SW 1271 (cell line): ENCODE measurements around the gene ATRAID.

Experiments used
- DNase-seq, 2 experiments: peaks; one replicate each; lab custom pipeline; 2025; lab: John Stamatoyannopoulos, UW

Gene ATRAID

DNA sequence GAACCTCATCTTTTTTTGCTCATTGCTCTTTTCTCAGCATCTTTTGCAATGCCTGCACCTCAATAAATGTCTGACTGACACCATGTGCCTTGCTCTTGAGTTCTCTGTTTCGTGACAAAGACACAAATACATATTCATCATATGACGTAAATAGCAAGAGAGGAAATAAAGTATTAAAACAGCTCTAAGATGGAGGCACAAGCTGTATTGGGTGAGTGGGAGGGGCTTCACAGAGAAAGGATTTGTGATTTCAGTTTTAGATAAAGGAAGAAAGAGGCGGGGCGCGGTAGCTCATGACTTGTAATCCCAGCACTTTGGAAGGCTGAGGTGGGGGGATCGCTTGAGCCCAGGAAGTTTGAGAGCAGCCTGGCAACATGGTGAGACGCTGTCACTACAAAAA, 8.2 kb downstream of the ATRAID start:
- DNase-seq: no peak

DNA sequence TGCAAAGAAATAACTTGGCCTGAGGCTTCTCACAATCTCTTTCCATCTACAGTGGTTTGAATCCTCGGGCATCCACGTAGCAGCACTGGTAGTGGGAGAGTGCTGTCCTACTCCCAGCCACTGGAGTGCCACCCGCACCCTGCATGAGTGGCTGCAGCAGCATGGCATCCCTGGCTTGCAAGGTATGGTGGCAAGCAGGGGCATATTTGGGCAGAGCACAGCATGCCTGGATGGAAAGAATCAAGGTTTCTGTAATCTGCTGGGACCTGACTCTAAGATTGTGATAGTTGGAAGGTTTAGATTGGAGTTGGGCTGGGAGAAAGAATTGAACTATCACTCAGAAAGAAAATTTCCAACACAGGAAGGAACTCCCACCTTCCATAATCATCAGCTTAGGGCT, 9.3 kb downstream of the ATRAID start:
- DNase-seq: no peak

DNA sequence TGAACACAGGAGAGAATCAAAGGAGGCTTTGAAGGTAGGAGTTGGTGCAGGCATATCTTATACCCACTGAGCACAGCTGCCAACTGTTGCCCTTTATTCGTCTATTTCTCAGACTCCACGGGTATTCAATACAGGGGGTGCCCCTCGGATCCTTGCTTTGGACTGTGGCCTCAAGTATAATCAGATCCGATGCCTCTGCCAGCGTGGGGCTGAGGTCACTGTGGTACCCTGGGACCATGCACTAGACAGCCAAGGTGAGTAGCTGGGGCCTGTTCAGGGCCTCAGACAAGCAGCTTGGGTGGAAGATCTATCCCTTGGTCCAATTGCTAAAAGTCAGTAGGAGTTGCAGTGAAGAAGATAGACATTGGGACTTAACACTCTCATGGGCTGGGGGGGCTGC, 10.6 kb downstream of the ATRAID start:
- no peak for DNase-seq

DNA sequence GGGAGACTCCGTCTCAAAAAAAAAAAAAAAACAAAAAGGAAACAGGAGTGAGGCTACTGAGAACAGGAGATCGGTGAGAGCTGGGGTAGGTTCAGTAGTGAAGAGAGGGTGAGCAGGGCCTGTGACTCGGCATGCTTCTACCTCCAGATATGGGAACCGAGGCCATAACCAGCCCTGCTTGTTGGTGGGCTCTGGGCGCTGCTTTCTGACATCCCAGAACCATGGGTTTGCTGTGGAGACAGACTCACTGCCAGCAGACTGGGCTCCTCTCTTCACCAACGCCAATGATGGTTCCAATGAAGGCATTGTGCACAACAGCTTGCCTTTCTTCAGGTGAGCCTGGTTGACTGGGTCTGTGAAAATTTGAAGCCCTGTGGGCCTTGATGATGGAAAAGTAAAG, 11.6 kb downstream of the ATRAID start:
- no peak for DNase-seq

DNA sequence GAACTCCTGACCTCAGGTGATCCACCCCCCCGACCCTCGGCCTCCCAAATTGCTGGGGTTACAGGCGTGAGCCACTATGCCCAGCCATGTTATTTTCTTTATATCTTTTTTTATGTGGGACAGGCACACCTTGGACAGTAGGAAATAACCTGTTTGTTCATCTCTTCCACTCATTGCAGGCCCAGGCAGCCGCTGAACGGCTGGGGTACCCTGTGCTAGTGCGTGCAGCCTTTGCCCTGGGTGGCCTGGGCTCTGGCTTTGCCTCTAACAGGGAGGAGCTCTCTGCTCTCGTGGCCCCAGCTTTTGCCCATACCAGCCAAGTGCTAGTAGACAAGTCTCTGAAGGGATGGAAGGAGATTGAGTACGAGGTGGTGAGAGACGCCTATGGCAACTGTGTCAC, 13.7 kb downstream of the ATRAID start:
- DNase-seq: no peak

DNA sequence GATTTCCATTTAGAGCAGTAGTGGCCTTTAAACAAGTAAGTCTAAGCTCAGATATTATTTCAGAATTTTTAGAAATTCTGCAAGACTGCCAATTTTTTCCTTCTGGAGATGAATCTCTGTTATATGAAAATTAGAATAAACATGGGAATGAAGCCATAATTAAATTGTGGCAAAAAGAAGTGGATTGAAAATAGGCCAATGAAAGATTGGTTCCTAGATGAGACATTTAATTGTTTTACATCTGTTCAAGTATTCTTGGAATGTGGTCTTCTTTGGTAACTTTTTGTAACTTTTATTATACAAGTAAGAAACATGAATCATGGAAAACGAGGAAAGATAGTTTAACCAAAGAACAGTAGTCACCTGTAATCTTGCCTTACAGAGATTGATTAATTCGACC, 15.7 kb downstream of the ATRAID start:
- DNase-seq: no peak

GRCh38 chr2:27231921-27232320, 20.1 kb downstream of the ATRAID start:
- no peak for DNase-seq

DNA sequence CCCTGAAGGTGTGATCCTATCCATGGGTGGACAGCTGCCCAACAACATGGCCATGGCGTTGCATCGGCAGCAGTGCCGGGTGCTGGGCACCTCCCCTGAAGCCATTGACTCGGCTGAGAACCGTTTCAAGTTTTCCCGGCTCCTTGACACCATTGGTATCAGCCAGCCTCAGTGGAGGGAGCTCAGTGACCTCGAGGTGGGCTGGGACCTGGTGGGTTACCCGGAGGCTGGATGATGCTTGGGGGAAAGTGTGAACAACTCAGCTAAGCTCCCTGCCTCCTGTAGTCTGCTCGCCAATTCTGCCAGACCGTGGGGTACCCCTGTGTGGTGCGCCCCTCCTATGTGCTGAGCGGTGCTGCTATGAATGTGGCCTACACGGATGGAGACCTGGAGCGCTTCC, 21.5 kb downstream of the ATRAID start:
- DNase-seq: no peak

- no peak for DNase-seq
These were observed 24.3 kb downstream of the ATRAID start for GRCh38 chr2:27236136-27236535.

DNA sequence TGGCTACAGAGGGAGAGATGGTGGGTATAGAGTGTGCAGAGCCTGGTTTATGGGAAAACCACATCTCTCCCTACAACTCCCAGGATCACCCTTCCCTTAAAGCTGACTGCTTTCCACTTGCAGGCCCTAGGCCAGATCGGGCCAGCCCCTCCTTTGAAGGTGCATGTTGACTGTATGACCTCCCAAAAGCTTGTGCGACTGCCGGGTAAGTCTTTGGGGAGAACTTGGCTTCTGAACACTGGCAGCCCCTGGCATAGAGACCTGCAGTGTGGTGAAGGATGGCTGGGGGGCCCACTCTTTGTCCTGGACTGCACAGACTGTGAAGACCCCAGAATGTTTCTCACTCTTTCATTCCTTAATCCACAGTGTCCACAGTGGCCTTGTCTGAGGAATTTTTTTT, 24.8 kb downstream of the ATRAID start:
- no peak for DNase-seq

GRCh38 chr2:27237341-27237945, 25.6 kb downstream of the ATRAID start:
- DNase-seq: no peak

DNA sequence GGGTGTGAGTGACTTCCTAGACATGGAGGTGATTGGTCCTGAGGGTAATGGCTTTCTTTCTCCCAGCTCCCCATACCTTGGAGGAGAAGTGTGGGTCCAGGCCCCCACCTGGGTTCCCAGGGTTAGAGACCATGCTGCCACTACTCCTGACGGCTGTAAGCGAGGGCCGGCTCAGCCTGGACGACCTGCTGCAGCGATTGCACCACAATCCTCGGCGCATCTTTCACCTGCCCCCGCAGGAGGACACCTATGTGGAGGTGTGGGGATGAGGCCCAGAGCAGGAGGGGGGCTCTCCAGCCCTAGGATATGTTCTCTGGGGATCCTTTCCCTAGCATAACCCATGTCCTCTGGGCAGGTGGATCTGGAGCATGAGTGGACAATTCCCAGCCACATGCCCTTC, 27.1 kb downstream of the ATRAID start:
- no peak for DNase-seq

DNA sequence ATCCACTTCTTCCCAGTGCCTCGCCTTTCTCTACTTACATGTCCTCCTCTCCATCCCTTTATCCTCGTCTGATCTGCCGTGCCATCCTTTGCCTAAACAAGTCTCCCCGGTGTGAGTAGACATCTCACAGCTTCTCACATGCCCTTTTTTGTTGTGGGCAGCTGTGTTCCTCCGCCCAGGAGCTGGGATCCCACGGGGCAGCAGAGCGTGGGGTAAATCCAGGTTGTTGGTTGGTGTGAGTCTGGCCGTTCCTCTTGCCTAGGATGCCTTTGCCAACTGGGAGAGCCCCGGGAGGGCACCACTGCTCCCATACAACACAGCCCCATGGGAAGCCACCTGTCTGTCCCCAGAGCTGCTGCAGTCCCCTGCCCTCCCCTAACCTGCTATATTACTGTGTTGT, 28.6 kb downstream of the ATRAID start:
- no peak for DNase-seq

GRCh38 chr2:27241761-27242613, 30.1 kb downstream of the ATRAID start:
- DNase-seq: no peak

- DNase-seq: no peak
These were observed 30.7 kb downstream of the ATRAID start for GRCh38 chr2:27242614-27242951.

DNA sequence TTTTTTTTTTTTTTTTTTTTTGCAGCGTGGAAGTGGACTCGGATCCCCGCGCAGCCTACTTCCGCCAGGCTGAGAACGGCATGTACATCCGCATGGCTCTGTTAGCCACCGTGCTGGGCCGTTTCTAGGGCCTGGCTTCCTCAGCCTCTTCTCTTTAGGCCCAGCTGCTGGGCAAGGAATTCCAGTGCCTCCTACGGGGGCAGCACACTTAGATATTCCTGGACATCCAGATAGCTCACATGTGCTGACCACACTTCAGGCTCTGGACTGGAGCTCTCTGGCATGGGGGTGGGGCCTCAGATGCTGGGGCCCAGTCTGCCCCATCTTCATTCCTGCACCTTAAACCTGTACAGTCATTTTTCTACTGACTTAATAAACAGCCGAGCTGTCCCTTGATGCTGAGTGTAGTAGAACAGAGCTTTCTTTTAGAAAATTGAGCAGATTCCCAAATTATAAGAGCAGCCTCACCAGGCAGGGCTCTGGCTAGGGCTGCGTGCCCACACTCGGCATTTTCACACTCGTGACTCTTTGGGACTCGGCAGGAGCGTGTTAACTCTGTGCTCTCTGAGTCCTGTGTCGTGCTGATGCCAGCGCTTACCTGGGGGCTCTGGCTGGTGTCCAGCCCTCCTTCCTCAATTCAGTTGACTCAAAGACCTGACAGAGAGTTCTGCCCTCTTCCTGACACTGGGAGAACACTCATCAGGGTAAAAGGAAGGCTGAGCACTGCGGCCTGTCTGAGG, 31.7 kb downstream of the ATRAID start:
- DNase-seq: no peak

GRCh38 chr2:27245116-27245515, 33.3 kb downstream of the ATRAID start:
- DNase-seq: no peak

DNA sequence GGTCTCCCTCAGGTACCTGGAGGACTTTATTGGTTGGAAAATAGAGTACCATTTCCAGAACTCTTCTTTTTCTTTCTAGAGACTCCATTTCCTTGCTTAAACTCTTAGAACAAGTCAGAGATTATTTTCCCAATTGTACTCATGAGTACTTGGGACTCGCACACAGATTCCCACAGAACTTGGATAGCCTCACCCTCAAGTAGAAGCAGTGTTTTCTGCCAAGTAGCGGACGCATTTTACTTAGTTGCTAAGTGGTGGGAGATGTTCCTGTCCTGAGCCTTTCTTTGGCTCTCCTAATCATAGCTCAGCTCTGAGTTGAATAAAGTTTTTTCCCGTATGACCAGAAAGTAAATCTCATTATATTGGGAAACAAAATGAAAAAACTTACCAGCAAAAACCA, 33.8 kb downstream of the ATRAID start:
- no peak for DNase-seq

DNA sequence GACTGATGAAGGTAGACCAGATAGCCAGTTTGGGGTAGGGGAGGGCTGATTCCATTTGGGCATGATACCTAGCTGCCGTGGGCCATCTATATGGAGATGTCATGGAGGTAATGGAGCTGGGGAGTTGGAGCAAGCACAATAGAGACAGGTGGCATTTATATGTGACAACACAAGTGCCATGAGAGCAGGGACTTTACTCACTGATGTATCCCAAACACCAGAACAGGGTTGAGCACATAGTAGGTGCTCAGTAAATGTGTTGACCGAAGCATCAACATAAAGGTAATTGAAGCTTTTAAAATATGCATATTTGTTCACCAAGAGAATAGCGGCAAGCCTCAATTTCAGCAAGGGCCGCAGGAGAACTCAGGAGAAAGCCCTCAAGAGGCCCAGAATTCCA, 36.1 kb downstream of the ATRAID start:
- no peak for DNase-seq

DNA sequence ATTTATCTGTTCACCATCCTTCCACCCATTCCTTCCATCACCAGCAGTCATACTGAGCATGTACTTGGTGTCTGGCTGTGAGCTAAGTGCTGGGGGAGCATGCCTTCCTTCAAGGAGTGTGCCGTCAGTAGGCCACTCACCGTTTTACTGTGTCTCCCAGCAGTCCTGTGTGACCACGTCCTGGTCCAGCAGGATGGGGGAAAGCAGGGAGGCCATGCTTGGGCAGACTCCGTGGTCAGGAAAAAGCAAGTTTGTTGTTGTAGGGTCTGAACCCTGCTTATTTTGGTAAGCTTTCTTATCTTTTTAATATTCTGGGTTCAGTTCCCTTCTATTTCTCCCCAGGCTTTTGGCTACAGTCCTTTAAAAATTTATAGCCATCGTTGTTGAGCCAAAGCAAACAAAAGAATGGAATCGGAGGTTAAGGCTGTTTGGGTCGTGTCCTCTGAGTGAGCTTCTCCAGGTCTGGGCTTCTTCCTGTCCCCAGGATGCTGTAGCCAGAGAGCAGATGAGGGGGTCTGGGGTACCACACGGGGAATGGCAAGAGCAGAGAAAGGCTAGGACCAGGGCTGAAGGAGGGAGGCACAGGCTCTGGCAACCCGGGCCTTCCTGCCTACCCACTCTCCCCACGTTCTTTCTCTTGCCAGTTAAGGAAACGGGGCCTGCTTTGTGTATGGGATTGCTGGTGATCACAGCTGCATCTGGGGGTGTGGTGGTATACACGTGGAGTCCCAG, 37.5 kb downstream of the ATRAID start:
- no peak for DNase-seq

- DNase-seq: no peak
These were observed 38.2 kb downstream of the ATRAID start for GRCh38 chr2:27249891-27250651.
